K562 (cell line): Measurements from ENCODE around the gene ZNHIT6. TPM values are rescaled to one million over a fixed set of nuclear protein-coding genes. Genes with fewer than 3 reads are reported as not detected.

Experiments
- ADNP ChIP-seq: fragments of 200-800 bp; sonication (Bioruptor generic); IDR thresholded peaks from 2 replicates; pipeline ENCODE4 v1.6.1; 2016; ENCODE audit warnings: missing genetic modification characterization, missing compliant biosample characterization
- FOXA3 ChIP-seq, 2 experiments: fragments of 450-650 bp in 1 of 2; sonication (generic) in 1 of 2; formaldehyde crosslinking; IDR thresholded peaks in 1 of 2; conservative IDR thresholded peaks in 1 of 2; 2 replicates each; pipeline versions ENCODE4 v1.4.0 to v1.8.0; 2020 to 2022; ENCODE audit warnings: mild to moderate bottlenecking in 2 of 2, missing genetic modification reagents in 1 of 2
- MXD1 ChIP-seq: fragments of 250-450 bp; sonication (Bioruptor Pico); IDR thresholded peaks from 2 replicates; pipeline ENCODE4 v1.8.0; 2021; ENCODE audit warnings: borderline replicate concordance, mild to moderate bottlenecking, moderate library complexity; ENCODE audit not compliant: poor library complexity, severe bottlenecking
- PYGO2 ChIP-seq: fragments of 450-650 bp; IDR thresholded peaks from 2 replicates; pipeline ENCODE4 v1.6.1; 2016; ENCODE audit warnings: mild to moderate bottlenecking, missing genetic modification characterization, moderate library complexity, missing compliant biosample characterization
- RCOR1 ChIP-seq, 2 experiments: IDR thresholded peaks; 2 replicates each; pipeline ENCODE4 v1.6.1; 2012; ENCODE audit warnings: low read depth in 2 of 2, low read length in 2 of 2, borderline replicate concordance in 1 of 2, improper control_type of control experiment in 1 of 2
- TRIM28 ChIP-seq: fragments of 450-650 bp; IDR thresholded peaks from 2 replicates; pipeline ENCODE4 v1.6.1; 2017
- ZNF318 ChIP-seq, 2 experiments: fragments of 450-650 bp; IDR thresholded peaks; 2 replicates each; pipeline ENCODE4 v1.6.1; 2016; ENCODE audit warnings: mild to moderate bottlenecking in 2 of 2, borderline replicate concordance in 1 of 2, low read depth in 1 of 2, moderate library complexity in 1 of 2
- ZNF407 ChIP-seq: fragments of 450-650 bp; IDR thresholded peaks from 2 replicates; pipeline ENCODE4 v1.6.1; 2016; ENCODE audit warnings: low read depth
- polyA plus RNA-seq, 8 experiments: library from polyadenylated mRNA; depleted of rRNA in 4 of 8; stranded (reverse) in 5 of 8; unstranded in 3 of 8; fragments of >200 nt; fragmentation: Nextera tagmentation in 2 of 8; fragmentation: Illumina TruSeq in 1 of 8; extraction: Ambion mirVana in 2 of 8; extraction: Trizol in 1 of 8; gene quantifications; 2 replicates each; pipeline versions ENCODE4 v1.2.1 to v1.2.3, GENCODE V29; 2011 to 2014; ENCODE audit warnings: inconsistent platforms in 1 of 8, missing spikeins in 1 of 8
- total RNA-seq, 7 experiments: library from RNA; depleted of rRNA in 6 of 7; stranded (reverse); fragments of >200 nt in 6 of 7; fragmentation: Illumina TruSeq in 2 of 7; extraction: Trizol in 2 of 7; gene quantifications; 2 replicates each; pipeline versions ENCODE4 v1.2.1 to v1.2.3, GENCODE V29; 2011 to 2021; ENCODE audit warnings: low replicate concordance in 1 of 7

ZNHIT6 gene
- total and polyA plus RNA-seq, 9 of the 15 experiments (the other 6 are each of a cell fraction or from before 2014, with no cell fraction given): 15.4 to 37.6 (median 21.7) TPM

- TF ChIP-seq ZNF407 (peak; percentile 88), PYGO2 (no peak), RCOR1 (IDR thresholded peaks at IDR 0.05; ENCODE audit: borderline replicate concordance in 1 of 2, low read depth in 2 of 2, low read length in 2 of 2) (peak in 1 of 2 experiments; percentile 70; a peak in 2 of 4 replicates), TRIM28 (peak; percentile 53; the same call in 1 of the 2 replicates), MXD1 (CRISPR knock-in tag) (peak; percentile 83), ZNF318 (IDR thresholded peaks at IDR 0.05; ENCODE audit: borderline replicate concordance in 1 of 2, low read depth in 1 of 2) (peak in 1 of 2 experiments; percentile 43; a peak in 1 of 4 replicates), ADNP (tag) (no peak), FOXA3 (CRISPR knock-in tag; conservative IDR thresholded peaks at IDR 0.05 in 1 of 2, IDR thresholded peaks at IDR 0.05 in 1 of 2) (0 out of 4 replicates have a peak, but pooled peaks of 1 of the 2 experiments have one; percentile 47)
These were observed at the start of gene ZNHIT6 (continued) for GRCh38 chr1:85707990-85708828.
